ENCODE measurements around the gene PLA2G12B.

Gene PLA2G12B

DNA sequence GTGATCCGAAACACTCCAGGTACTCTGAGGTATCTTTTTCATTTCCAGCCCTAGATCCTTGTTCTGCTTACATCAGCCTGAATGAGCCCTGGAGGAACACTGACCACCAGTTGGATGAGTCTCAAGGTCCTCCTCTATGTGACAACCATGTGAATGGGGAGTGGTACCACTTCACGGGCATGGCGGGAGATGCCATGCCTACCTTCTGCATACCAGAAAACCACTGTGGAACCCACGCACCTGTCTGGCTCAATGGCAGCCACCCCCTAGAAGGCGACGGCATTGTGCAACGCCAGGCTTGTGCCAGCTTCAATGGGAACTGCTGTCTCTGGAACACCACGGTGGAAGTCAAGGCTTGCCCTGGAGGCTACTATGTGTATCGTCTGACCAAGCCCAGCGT, 56.0 kb downstream of the PLA2G12B start:
- no peak overlapping the region for H2BK15ac ChIP-seq (replicated peaks; ENCODE audit: low read depth)
- H3K27ac ChIP-seq (ENCODE audit: low read depth, low read length) = no peak overlapping the region
- H3K4ac ChIP-seq (ENCODE audit: low read depth, low read length) = no peak overlapping the region
- no peaks in the 10 kb centered on the region for H3K4me1 ChIP-seq (ENCODE audit: control insufficient read depth, low read depth, low read length)
- no peak for DNase-seq
- no peak overlapping the region for H3K23ac ChIP-seq (ENCODE audit: low read length)
- no peak overlapping the region for H4K8ac ChIP-seq (ENCODE audit: low read depth, low read length)
- H4K5ac ChIP-seq (ENCODE audit: low read length) = no peak overlapping the region
- no peaks in the 10 kb centered on the region for H3K79me1 ChIP-seq (ENCODE audit: low read length)
- H3K9ac ChIP-seq (ENCODE audit: low read length) = no peak overlapping the region
- H2BK120ac ChIP-seq (ENCODE audit: low read depth, low read length) = no peak overlapping the region
- H3K4me3 ChIP-seq (ENCODE audit: low read length) = no peak overlapping the region
- no peak overlapping the region for H2AK5ac ChIP-seq (ENCODE audit: low read length)
- no peaks in the 10 kb centered on the region for H3K36me3 ChIP-seq (ENCODE audit: control insufficient read depth, insufficient read depth, low read length)
- H3K27me3 ChIP-seq (ENCODE audit: insufficient read depth, low read length, poor library complexity) = no peaks in the 10 kb centered on the region
- no peak overlapping the region for H3K56ac ChIP-seq (ENCODE audit: low read length)
- H3K79me2 ChIP-seq (ENCODE audit: control insufficient read depth, insufficient read depth, low read length) = no peaks in the 10 kb centered on the region
- H3K4me2 ChIP-seq (ENCODE audit: low read length) = no peak overlapping the region
- no CpG with 5 or more reads among the region's 10 CpGs for WGBS (ENCODE audit: extremely low coverage, insufficient coverage, low lambda C conversion rate)
- H2BK5ac ChIP-seq (ENCODE audit: low read length) = no peak overlapping the region
- H3K18ac ChIP-seq (ENCODE audit: low read length) = no peak overlapping the region

- no peak overlapping the region for H3K23ac ChIP-seq (ENCODE audit: low read length)
- H3K18ac ChIP-seq (ENCODE audit: low read length) = no peak overlapping the region
- no peaks in the 10 kb centered on the region for H3K79me1 ChIP-seq (ENCODE audit: low read length)
- no peak overlapping the region for H2BK15ac ChIP-seq (replicated peaks; ENCODE audit: low read depth)
- no peaks in the 10 kb centered on the region for H3K27me3 ChIP-seq (ENCODE audit: insufficient read depth, low read length, poor library complexity)
- no peak overlapping the region for H3K9ac ChIP-seq (ENCODE audit: low read length)
- H2BK120ac ChIP-seq (ENCODE audit: low read depth, low read length) = no peak overlapping the region
- no peaks in the 10 kb centered on the region for H3K36me3 ChIP-seq (ENCODE audit: control insufficient read depth, insufficient read depth, low read length)
- no peaks in the 10 kb centered on the region for H3K79me2 ChIP-seq (ENCODE audit: control insufficient read depth, insufficient read depth, low read length)
- H3K4ac ChIP-seq (ENCODE audit: low read depth, low read length) = no peak overlapping the region
- no peak overlapping the region for H4K8ac ChIP-seq (ENCODE audit: low read depth, low read length)
- no peak overlapping the region for H3K4me3 ChIP-seq (ENCODE audit: low read length)
- no peak for DNase-seq
- H4K5ac ChIP-seq (ENCODE audit: low read length) = no peak overlapping the region
- H2BK5ac ChIP-seq (ENCODE audit: low read length) = no peak overlapping the region
- H3K4me2 ChIP-seq (ENCODE audit: low read length) = no peak overlapping the region
- no peak overlapping the region for H3K56ac ChIP-seq (ENCODE audit: low read length)
- no peak overlapping the region for H2AK5ac ChIP-seq (ENCODE audit: low read length)
- H3K27ac ChIP-seq (ENCODE audit: low read depth, low read length) = no peak overlapping the region
- no peaks in the 10 kb centered on the region for H3K4me1 ChIP-seq (ENCODE audit: control insufficient read depth, low read depth, low read length)
- 100% methylated on average over 1 of the region's 11 CpGs for WGBS (ENCODE audit: extremely low coverage, insufficient coverage, low lambda C conversion rate)
Measured at GRCh38 chr10:72895236-72895850, 59.3 kb downstream of the PLA2G12B start.

DNA sequence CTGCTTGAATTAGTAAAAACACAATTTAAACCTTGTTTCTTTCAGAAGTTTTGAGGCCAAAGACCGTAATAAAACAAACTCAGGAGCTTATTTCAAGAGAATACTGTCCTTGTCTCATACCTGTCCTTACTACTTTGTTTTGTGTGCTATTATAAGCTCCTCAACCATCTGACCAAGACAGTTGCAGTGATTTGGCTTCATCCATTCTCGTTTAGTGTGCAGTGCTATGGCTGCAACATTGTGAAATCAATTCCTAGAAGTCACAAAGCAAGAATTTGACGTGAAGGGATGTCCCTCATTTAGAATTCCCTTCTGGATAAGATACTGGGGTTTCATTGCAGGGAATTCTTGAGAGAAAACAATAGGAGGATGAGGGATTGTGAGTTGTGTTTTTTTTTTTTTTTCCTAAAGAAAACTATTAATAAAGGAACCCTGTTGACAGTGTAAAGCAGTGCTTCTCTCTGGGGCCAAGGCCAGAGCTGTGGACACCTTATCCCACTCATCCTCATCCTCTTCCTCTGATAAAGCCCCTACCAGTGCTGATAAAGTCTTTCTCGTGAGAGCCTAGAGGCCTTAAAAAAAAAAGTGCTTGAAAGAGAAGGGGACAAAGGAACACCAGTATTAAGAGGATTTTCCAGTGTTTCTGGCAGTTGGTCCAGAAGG, 61.3 kb downstream of the PLA2G12B start, which contains the start of gene OIT3:
OIT3 (plus strand) TSS at position 604 of the 663 bp plus-strand sequence. CDS start 60 bp downstream, outside the sequence.
- Histone ChIP-seq H2AK5ac (ENCODE audit: low read length) (no peak within 1 kb of the TSS), H3K27ac (ENCODE audit: low read depth, low read length) (no peak within 1 kb of the TSS), H3K4ac (ENCODE audit: low read depth, low read length) (no peak within 1 kb of the TSS), H3K79me2 (ENCODE audit: control insufficient read depth, insufficient read depth, low read length) (no peaks in the 10 kb centered on the region), H3K27me3 (ENCODE audit: insufficient read depth, low read length, poor library complexity) (no peaks in the 10 kb centered on the region), H3K9ac (ENCODE audit: low read length) (no peak within 1 kb of the TSS), H3K36me3 (ENCODE audit: control insufficient read depth, insufficient read depth, low read length) (no peaks in the 10 kb centered on the region), H3K79me1 (ENCODE audit: low read length) (no peaks in the 10 kb centered on the region), H3K4me2 (ENCODE audit: low read length) (no peak within 1 kb of the TSS), H3K4me1 (ENCODE audit: control insufficient read depth, low read depth, low read length) (no peaks in the 10 kb centered on the region), H3K4me3 (ENCODE audit: low read length) (no peak within 1 kb of the TSS), H3K56ac (ENCODE audit: low read length) (no peak within 1 kb of the TSS), H4K8ac (ENCODE audit: low read depth, low read length) (no peak within 1 kb of the TSS), H2BK120ac (ENCODE audit: low read depth, low read length) (no peak within 1 kb of the TSS), H2BK15ac (replicated peaks; ENCODE audit: low read depth) (no peak within 1 kb of the TSS), H3K18ac (ENCODE audit: low read length) (no peak within 1 kb of the TSS), H2BK5ac (ENCODE audit: low read length) (no peak within 1 kb of the TSS), H3K23ac (ENCODE audit: low read length) (no peak within 1 kb of the TSS), H4K5ac (ENCODE audit: low read length) (no peak within 1 kb of the TSS)
- DNase-seq = no peak
- WGBS (ENCODE audit: extremely low coverage, insufficient coverage, low lambda C conversion rate) = no CpG with 5 or more reads among the region's 4 CpGs

DNA sequence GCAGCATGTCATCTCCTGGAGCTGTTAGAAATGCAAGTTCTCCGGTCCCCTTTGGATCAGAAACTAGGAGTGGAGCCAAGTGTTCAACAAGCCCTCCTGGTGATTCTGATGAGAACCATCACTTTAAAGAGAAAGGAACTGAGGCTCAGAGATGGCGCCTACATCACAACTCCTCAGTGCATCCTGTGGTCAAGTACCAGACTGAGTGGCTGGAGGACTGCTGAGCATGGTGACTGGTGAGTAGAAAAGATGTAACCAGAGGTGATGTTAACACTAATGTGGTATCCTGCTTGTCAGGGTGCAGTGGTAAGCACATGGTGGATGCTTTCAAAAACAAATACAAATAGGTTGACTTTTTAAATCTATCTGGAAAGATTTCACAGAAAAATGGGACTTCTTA, 64.5 kb downstream of the PLA2G12B start:
- Histone ChIP-seq H2AK5ac (ENCODE audit: low read length) (no peak overlapping the region), H4K8ac (ENCODE audit: low read depth, low read length) (no peak overlapping the region), H4K5ac (ENCODE audit: low read length) (no peak overlapping the region), H2BK15ac (replicated peaks; ENCODE audit: low read depth) (no peak overlapping the region), H3K23ac (ENCODE audit: low read length) (no peak overlapping the region), H2BK5ac (ENCODE audit: low read length) (no peak overlapping the region), H3K36me3 (ENCODE audit: control insufficient read depth, insufficient read depth, low read length) (no peaks in the 10 kb centered on the region), H2BK120ac (ENCODE audit: low read depth, low read length) (no peak overlapping the region), H3K18ac (ENCODE audit: low read length) (no peak overlapping the region), H3K4me3 (ENCODE audit: low read length) (no peak overlapping the region), H3K79me2 (ENCODE audit: control insufficient read depth, insufficient read depth, low read length) (no peaks in the 10 kb centered on the region), H3K9ac (ENCODE audit: low read length) (no peak overlapping the region), H3K56ac (ENCODE audit: low read length) (no peak overlapping the region), H3K4me2 (ENCODE audit: low read length) (no peak overlapping the region), H3K4ac (ENCODE audit: low read depth, low read length) (no peak overlapping the region), H3K27me3 (ENCODE audit: insufficient read depth, low read length, poor library complexity) (no peaks in the 10 kb centered on the region), H3K27ac (ENCODE audit: low read depth, low read length) (no peak overlapping the region), H3K4me1 (ENCODE audit: control insufficient read depth, low read depth, low read length) (no peaks in the 10 kb centered on the region), H3K79me1 (ENCODE audit: low read length) (no peaks in the 10 kb centered on the region)
- no CpG with 5 or more reads among the region's 2 CpGs for WGBS (ENCODE audit: extremely low coverage, insufficient coverage, low lambda C conversion rate)
- no peak for DNase-seq

GRCh38 chr10:72889391-72889831, 65.2 kb downstream of the PLA2G12B start:
- no CpG with 5 or more reads among the region's 6 CpGs for WGBS (ENCODE audit: extremely low coverage, insufficient coverage, low lambda C conversion rate)
- Histone ChIP-seq H3K23ac (ENCODE audit: low read length) (no peak overlapping the region), H2AK5ac (ENCODE audit: low read length) (no peak overlapping the region), H3K27ac (ENCODE audit: low read depth, low read length) (no peak overlapping the region), H4K8ac (ENCODE audit: low read depth, low read length) (no peak overlapping the region), H3K79me1 (ENCODE audit: low read length) (no peaks in the 10 kb centered on the region), H2BK120ac (ENCODE audit: low read depth, low read length) (no peak overlapping the region), H4K5ac (ENCODE audit: low read length) (no peak overlapping the region), H3K56ac (ENCODE audit: low read length) (no peak overlapping the region), H3K4me1 (ENCODE audit: control insufficient read depth, low read depth, low read length) (no peaks in the 10 kb centered on the region), H3K9ac (ENCODE audit: low read length) (no peak overlapping the region), H2BK5ac (ENCODE audit: low read length) (no peak overlapping the region), H3K4ac (ENCODE audit: low read depth, low read length) (no peak overlapping the region), H3K27me3 (ENCODE audit: insufficient read depth, low read length, poor library complexity) (no peaks in the 10 kb centered on the region), H3K4me2 (ENCODE audit: low read length) (no peak overlapping the region), H3K18ac (ENCODE audit: low read length) (no peak overlapping the region), H3K36me3 (ENCODE audit: control insufficient read depth, insufficient read depth, low read length) (no peaks in the 10 kb centered on the region), H3K79me2 (ENCODE audit: control insufficient read depth, insufficient read depth, low read length) (no peaks in the 10 kb centered on the region), H3K4me3 (ENCODE audit: low read length) (no peak overlapping the region), H2BK15ac (replicated peaks; ENCODE audit: low read depth) (no peak overlapping the region)
- DNase-seq = no peak

Data from mesendoderm (in vitro differentiated cells).